Adrenal gland (tissue), 5 donors: ENCODE results near the gene ARHGAP30.

Source experiments
- CTCF ChIP-seq, 6 experiments: fragments of 450-650 bp in 4 of 6; fragments of 200-600 bp in 2 of 6; sonication (generic) in 1 of 6; IDR thresholded peaks; 1 replicate in 5 of 6; 2 replicates in 1 of 6; pipeline versions ENCODE4 v1.5.1 to v1.8.0; 2016 to 2021; ENCODE audit warnings: antibody characterized with exemption in 6 of 6, mild to moderate bottlenecking in 2 of 6, moderate library complexity in 1 of 6
- POLR2A ChIP-seq, 2 donors: fragments of 450-650 bp; IDR thresholded peaks; one replicate each; pipeline ENCODE4 v1.6.1; 2017; ENCODE audit warnings: antibody characterized with exemption in 2 of 2, mild to moderate bottlenecking in 2 of 2, moderate library complexity in 1 of 2
- donor health status: DM: no; HTN: no; CAD: no.

GRCh38 chr1:161081519-161081918 is 11.8 kb upstream of the ARHGAP30 start:
- TF ChIP-seq CTCF (IDR thresholded peaks at IDR 0.05) (no peak), POLR2A (IDR thresholded peaks at IDR 0.05) (no peak)
